Panc1 (cell line): ENCODE measurements around the gene FAM98C. TPM values are rescaled to one million over a fixed set of nuclear protein-coding genes. Genes with fewer than 3 reads are reported as not detected.

ENCODE experiments used
- ATAC-seq: fragments of 200-7000 bp; cut with Tn5 transposase; 2 replicates; pipeline ENCODE4 v1.9.1; 2020; ENCODE audit warnings: mild to moderate bottlenecking, moderate library complexity
- BruUV-seq: library from RNA; stranded (reverse); fragments of 400-500 nt; replicated peaks from 2 replicates; lab custom pipeline; 2021; lab: Mats Ljungman, UMichigan
- CTCF ChIA-PET: fragments of 300-600 bp; sonication (Branson Sonifier 250); formaldehyde crosslinking; loops from one replicate; lab custom pipeline; 2022; ENCODE audit warnings: antibody characterized with exemption; lab: Charles Lee
- POLR2A ChIA-PET: fragments of 300-600 bp; sonication (Branson Sonifier 250); formaldehyde crosslinking; loops from one replicate; lab custom pipeline; 2022; ENCODE audit warnings: antibody characterized with exemption; lab: Charles Lee
- DNase-seq: peaks from one replicate; pipeline ENCODE4 v3.0.0-alpha.2; 2010; ENCODE audit warnings: low read depth, low spot score
- H3K27ac ChIP-seq: 2 replicates; pipeline ENCODE4 v1.5.1; 2011; ENCODE audit warnings: mild to moderate bottlenecking, low read length, inconsistent platforms
- H3K27me3 ChIP-seq: fragments of 200-500 bp; sonication (Bioruptor generic); 2 replicates; pipeline ENCODE4 v1.6.0; 2014; ENCODE audit warnings: low read length, inconsistent platforms; ENCODE audit not compliant: control insufficient read depth, insufficient read depth
- H3K36me3 ChIP-seq: fragments of 200-500 bp; sonication (Bioruptor generic); 2 replicates; pipeline ENCODE4 v1.5.1; 2014; ENCODE audit warnings: inconsistent platforms, mild to moderate bottlenecking, low read length, moderate library complexity; ENCODE audit not compliant: control insufficient read depth, insufficient read depth
- H3K4me1 ChIP-seq: 2 replicates; pipeline ENCODE4 v1.5.1; 2011; ENCODE audit warnings: inconsistent platforms, mild to moderate bottlenecking, low read length, moderate library complexity; ENCODE audit not compliant: control insufficient read depth, insufficient read depth
- H3K4me3 ChIP-seq, 2 experiments: 2 replicates each; pipeline ENCODE4 v1.5.1; 2011 to 2012; ENCODE audit warnings: low read depth in 2 of 2, low read length in 2 of 2, mild to moderate bottlenecking in 2 of 2, inconsistent platforms in 1 of 2, moderate library complexity in 1 of 2
- H3K9me3 ChIP-seq: fragments of 200-500 bp; sonication (Bioruptor generic); 2 replicates; pipeline ENCODE4 v1.5.1; 2014; ENCODE audit warnings: low read depth, mild to moderate bottlenecking, inconsistent platforms, low read length, moderate library complexity; ENCODE audit not compliant: control insufficient read depth, insufficient read depth
- CTCF ChIP-seq: fragments of 450-650 bp; IDR thresholded peaks from 2 replicates; pipeline ENCODE4 v1.5.1; 2017; ENCODE audit warnings: mild to moderate bottlenecking
- POLR2AphosphoS5 ChIP-seq: IDR thresholded peaks from 2 replicates; pipeline ENCODE4 v1.6.1; 2012; ENCODE audit warnings: mild to moderate bottlenecking, low read depth, low read length, moderate library complexity
- REST ChIP-seq, 2 experiments: IDR thresholded peaks; 2 replicates each; pipeline ENCODE4 v1.6.1; 2011 to 2012; ENCODE audit warnings: low read depth in 2 of 2, control low read depth in 1 of 2, low read length in 1 of 2, mild to moderate bottlenecking in 1 of 2, moderate library complexity in 1 of 2; ENCODE audit not compliant: insufficient read depth in 1 of 2
- SIN3A ChIP-seq: IDR thresholded peaks from 2 replicates; pipeline ENCODE4 v1.6.1; 2012; ENCODE audit warnings: low read depth, mild to moderate bottlenecking, low read length, moderate library complexity, borderline replicate concordance; ENCODE audit not compliant: insufficient read depth
- TCF7L2 ChIP-seq: IDR thresholded peaks from 2 replicates; pipeline ENCODE4 v1.6.1; 2011; ENCODE audit warnings: mild to moderate bottlenecking, low read depth, low read length, inconsistent platforms
- in situ Hi-C: cut with HindIII; loops from 2 replicates; pipeline ENCODE4 v1.10.0; 2016; ENCODE audit warnings: low sequenced_read_pairs, low pct_unique_long_range_greater_than_20kb
- intact Hi-C: fragments of 100-400 bp; cut with micrococcal nuclease; formaldehyde crosslinking; loops from one replicate; pipeline ENCODE4 v1.10.0; 2022; ENCODE audit not compliant: unreplicated experiment
- total RNA-seq: library from RNA; stranded (reverse); gene quantifications from one replicate; pipeline ENCODE4 v1.2.1, GENCODE V29; 2021; ENCODE audit not compliant: unreplicated experiment

The FAM98C gene
- total RNA-seq, 1 experiment from 2014 or later: 24.7 TPM

GRCh38 chr19:38434549-38435051, 31.7 kb downstream of the FAM98C start:
- no peak for TF ChIP-seq SIN3A
- TF ChIP-seq POLR2AphosphoS5: no peak
- no peak for TF ChIP-seq CTCF
- no peak for TF ChIP-seq REST (IDR thresholded peaks at IDR 0.05; ENCODE audit: insufficient read depth in 1 of 2, low read depth in 2 of 2, low read length in 1 of 2)
- TF ChIP-seq TCF7L2: no peak
- no peak overlapping the region for H3K4me3 ChIP-seq
- no peak overlapping the region for H3K27ac ChIP-seq
- no peaks in the 10 kb centered on the region for H3K9me3 ChIP-seq
- intact Hi-C loops: no loop called here
- in situ Hi-C loops: no loop called here
- no peak for ATAC-seq
- DNase-seq: no peak
- no peaks in the 10 kb centered on the region for H3K27me3 ChIP-seq
- H3K4me1 ChIP-seq: no peaks in the 10 kb centered on the region
- BruUV-seq: no TSS peak
- ChIA-PET POLR2A (interaction anchor here (0.6 kb wide), 1 partner anchor 23 kb away, joined by 13 read pairs; no protein-coding TSS in a partner anchor), CTCF (interaction anchor here (0.6 kb wide), 4 partner anchors 32 to 1644 kb away, joined by 4 to 11 read pairs (median 7); partner anchors contain the start of gene FAM98C)
- no peaks in the 10 kb centered on the region for H3K36me3 ChIP-seq

GRCh38 chr19:38437295-38437694, 34.4 kb downstream of the FAM98C start:
- ATAC-seq (no peak), DNase-seq (no peak)
- no TSS peak for BruUV-seq
- Histone ChIP-seq H3K36me3 (no peaks in the 10 kb centered on the region), H3K4me3 (no peak overlapping the region), H3K27me3 (no peaks in the 10 kb centered on the region), H3K4me1 (no peaks in the 10 kb centered on the region), H3K9me3 (no peaks in the 10 kb centered on the region), H3K27ac (no peak overlapping the region)
- TF ChIP-seq SIN3A: no peak
- TF ChIP-seq POLR2AphosphoS5: no peak
- no peak for TF ChIP-seq TCF7L2
- no peak for TF ChIP-seq CTCF
- no peak for TF ChIP-seq REST (IDR thresholded peaks at IDR 0.05; ENCODE audit: insufficient read depth in 1 of 2, low read depth in 2 of 2, low read length in 1 of 2)
- POLR2A ChIA-PET: no interaction called here
- in situ Hi-C loops: no loop called here
- CTCF ChIA-PET: interaction anchor here (0.7 kb wide), 1 partner anchor 102 kb away, joined by 5 read pairs; no protein-coding TSS in a partner anchor
- intact Hi-C loops: no loop called here
